ENCODE measurements around the gene SLF2.

Gene SLF2

GRCh38 chr10:100980711-100981110 is 67.9 kb downstream of the SLF2 start:
- DNase-seq (ENCODE audit: low read depth), result no peak

- DNase-seq (ENCODE audit: low read depth), result no peak
These were observed 68.5 kb downstream of the SLF2 start for GRCh38 chr10:100981178-100981772.

- DNase-seq (ENCODE audit: low read depth), result no peak
These were observed 70.4 kb downstream of the SLF2 start for GRCh38 chr10:100982916-100983830.

GRCh38 chr10:100983868-100984671 is 71.3 kb downstream of the SLF2 start:
- DNase-seq (ENCODE audit: low read depth), result no peak

GRCh38 chr10:100984672-100985177 is 72.0 kb downstream of the SLF2 start:
- no peak for DNase-seq (ENCODE audit: low read depth)

GRCh38 chr10:100985336-100985735 is 72.6 kb downstream of the SLF2 start:
- DNase-seq (ENCODE audit: low read depth), result no peak

- no peak for DNase-seq (ENCODE audit: low read depth)
These were observed 73.8 kb downstream of the SLF2 start for GRCh38 chr10:100986623-100986951.

- no peak for DNase-seq (ENCODE audit: low read depth)
These were observed 74.4 kb downstream of the SLF2 start, which contains the start of the genes MRPL43 and TWNK for GRCh38 chr10:100986952-100987684. Gene MRPL43 (minus strand): TSS chr10:100987497. CDS start chr10:100987443, 54 bp downstream. Gene TWNK (plus strand): TSS chr10:100987543. CDS start chr10:100988211, 668 bp downstream.

- no peak for DNase-seq (ENCODE audit: low read depth)
These were observed 74.9 kb downstream of the SLF2 start for GRCh38 chr10:100987685-100988049.

GRCh38 chr10:100988166-100988565 is 75.4 kb downstream of the SLF2 start:
- DNase-seq (ENCODE audit: low read depth), result no peak

- no peak for DNase-seq (ENCODE audit: low read depth)
These were observed 76.3 kb downstream of the SLF2 start for GRCh38 chr10:100989088-100989487.

GRCh38 chr10:100993986-100994708 is 81.4 kb downstream of the SLF2 start:
- DNase-seq (ENCODE audit: low read depth), result no peak

- DNase-seq (ENCODE audit: low read depth), result no peak
These were observed 82.4 kb downstream of the SLF2 start for GRCh38 chr10:100995181-100995580.

GRCh38 chr10:100996678-100997359 is 84.1 kb downstream of the SLF2 start:
- DNase-seq (ENCODE audit: low read depth), result no peak

- DNase-seq (ENCODE audit: low read depth), result no peak
These were observed 84.8 kb downstream of the SLF2 start for GRCh38 chr10:100997360-100998182.

GRCh38 chr10:100998183-100998990 is 85.6 kb downstream of the SLF2 start:
- DNase-seq (ENCODE audit: low read depth), result no peak

GRCh38 chr10:100998991-100999741 is 86.4 kb downstream of the SLF2 start:
- no peak for DNase-seq (ENCODE audit: low read depth)

- DNase-seq (ENCODE audit: low read depth), result no peak
These were observed 87.0 kb downstream of the SLF2 start, which contains the start of gene LZTS2 for GRCh38 chr10:100999742-101000126. Gene LZTS2 (plus strand): TSS chr10:100999808. CDS start chr10:101002539, 2,731 bp downstream.

Data from GM04503 (cell line).